ENCODE results near the gene RPSA.

DNA sequence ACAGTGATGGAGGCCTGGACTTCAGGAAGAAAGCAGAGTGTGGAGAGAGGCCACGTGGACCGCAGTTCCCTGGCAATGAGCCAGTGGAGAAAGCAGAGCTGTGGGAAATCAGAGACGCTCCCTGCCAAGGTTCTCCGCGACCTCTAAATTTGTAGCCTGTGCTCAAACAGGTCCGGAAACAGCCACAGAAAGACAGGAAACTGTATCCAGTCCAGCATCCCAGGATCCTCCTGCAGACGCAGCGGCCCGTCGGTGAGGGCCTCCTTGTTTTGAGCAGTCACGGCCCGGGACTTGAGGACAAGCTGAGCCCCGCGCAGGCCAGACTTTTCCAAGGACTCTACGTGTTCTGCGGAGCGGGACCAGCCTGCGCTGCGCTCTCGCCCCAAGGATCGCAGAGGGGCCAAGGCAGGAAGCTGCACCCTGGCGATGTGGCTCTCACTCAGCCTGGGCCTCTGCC, 22.3 kb downstream of the RPSA start:
- TF ChIP-seq POLR2A (IDR thresholded peaks at IDR 0.05; ENCODE audit: low read length) = no peak
- no peak for TF ChIP-seq GATA1 (IDR thresholded peaks at IDR 0.05; ENCODE audit: low read depth, low read length)

Measured in erythroblast (primary cell).